ENCODE data around the gene SPATA20. TPM values are rescaled to one million over a fixed set of nuclear protein-coding genes. Genes with fewer than 3 reads are reported as not detected.

The SPATA20 gene
- total RNA-seq, 1 experiment from 2014 or later: 15.5 TPM

DNA sequence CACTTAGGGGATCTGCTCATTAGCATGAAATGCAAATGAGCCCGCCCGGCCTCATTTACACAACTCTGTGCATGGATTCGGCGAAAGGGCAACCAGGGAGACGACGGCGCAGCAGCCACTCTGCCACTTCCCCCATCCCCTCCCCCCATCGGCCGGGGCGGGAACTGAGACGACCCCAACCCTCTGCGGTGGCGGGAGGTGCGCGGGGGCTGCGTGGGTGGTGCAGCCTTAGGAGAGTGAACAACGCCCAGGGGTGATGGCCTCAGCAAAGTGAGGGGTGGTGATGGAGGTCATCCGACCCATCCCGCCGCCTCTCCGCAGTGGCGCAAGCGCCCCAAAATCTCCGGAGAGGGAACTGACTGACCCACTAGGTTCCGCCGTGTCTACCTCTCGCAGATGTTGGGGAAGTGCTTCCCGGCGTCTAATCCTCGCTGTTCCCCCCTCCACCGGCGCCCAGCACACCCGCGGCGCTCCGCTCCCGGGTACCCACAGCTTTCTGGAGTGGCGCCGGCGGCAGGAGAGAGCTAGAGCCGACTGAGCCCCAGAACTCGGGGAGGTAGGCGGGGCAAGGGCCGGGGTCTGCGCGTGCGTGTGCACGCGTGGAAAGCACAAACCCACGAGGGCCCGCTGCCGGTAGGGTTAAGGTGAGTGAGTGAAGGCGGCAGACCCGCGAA, 12.1 kb downstream of the SPATA20 start:
- no peak for DNase-seq (ENCODE audit: low read depth)

DNA sequence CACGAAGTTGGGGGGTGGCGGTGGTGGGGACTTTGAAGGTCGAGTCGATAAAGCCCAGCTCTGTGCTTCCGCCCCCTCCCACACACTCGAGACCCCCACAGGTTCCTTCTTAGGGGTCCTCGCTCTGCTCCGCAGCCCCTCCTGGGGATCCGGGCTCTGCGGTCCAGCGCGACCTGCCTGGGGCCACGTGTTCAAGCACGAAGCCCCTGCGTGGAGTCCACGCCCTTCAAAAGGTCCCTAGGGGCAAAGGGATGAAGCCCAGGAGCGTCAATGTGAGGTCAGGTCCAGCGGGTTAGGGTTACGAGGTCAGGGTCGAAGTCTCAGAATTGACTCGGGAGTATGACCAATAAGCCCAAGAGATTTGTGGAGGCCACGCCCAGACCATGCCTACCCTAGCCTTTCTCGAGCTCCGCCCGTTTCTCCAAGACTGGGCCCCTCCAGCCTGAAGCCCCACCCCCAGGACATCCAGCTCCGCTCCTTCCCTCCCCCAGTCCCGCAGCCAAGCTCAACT, 12.8 kb downstream of the SPATA20 start:
- peak; percentile 53 for DNase-seq (ENCODE audit: low read depth)

DNA sequence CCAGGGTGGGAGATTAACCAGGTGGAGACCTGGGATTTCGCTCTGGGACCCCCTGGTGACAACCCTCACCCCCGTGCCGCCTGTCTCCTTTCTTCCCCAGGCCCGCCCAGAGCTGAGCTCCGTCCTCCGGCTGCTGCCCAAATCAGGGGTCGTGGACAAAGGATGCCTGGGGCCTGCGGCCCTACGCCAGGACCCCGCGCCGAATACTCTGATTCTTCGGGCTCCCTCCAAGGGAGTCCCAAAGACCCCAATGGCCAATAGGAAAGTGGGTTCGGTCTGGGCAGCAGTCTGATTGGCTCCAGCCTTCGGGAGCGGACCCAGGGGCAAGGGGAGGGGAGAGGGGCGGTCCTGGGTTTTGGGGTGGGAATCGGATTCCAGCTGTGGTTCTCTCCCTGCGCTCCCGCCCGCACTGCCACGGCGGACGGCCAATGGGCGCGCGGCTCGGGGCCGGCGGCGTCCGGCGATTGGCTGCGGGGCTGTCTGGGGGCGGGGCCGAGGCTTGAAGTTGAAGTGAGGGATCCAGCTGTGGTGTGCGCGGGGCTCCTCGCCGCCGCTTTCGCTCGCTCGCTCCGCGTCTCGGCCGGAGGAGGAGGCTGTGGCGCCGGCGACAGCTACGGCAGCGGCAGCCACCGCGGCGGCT, 13.3 kb downstream of the SPATA20 start, which contains the start of gene CACNA1G:
TSS of gene CACNA1G (plus strand) at position 531 of the 640 bp plus-strand sequence. CDS start 745 bp downstream, outside the sequence.
- DNase-seq (ENCODE audit: low read depth): peak; percentile 80

DNA sequence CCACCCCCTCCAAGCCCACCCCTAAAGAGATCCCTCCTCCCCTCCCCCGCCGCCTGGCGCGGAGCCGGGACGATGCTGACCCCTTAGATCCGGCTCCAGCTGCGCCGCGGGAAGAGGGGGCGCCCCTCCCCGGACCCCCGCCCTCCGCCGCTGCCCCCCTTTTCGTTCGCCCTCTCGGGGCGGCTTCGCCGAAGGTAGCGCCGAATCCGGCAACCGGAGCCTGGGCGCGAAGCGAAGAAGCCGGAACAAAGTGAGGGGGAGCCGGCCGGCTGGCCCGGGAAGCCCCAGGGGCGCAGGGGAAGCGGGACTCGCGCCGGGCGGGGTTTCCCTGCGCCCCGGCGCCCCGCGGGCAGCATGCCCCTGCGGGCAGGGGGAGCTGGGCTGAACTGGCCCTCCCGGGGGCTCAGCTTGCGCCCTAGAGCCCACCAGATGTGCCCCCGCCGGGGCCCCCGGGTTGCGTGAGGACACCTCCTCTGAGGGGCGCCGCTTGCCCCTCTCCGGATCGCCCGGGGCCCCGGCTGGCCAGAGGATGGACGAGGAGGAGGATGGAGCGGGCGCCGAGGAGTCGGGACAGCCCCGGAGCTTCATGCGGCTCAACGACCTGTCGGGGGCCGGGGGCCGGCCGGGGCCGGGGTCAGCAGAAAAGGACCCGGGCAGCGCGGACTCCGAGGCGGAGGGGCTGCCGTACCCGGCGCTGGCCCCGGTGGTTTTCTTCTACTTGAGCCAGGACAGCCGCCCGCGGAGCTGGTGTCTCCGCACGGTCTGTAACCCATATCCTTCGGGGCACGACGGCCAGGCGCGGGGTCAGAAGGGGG, 14.2 kb downstream of the SPATA20 start:
- no peak for DNase-seq (ENCODE audit: low read depth)

DNA sequence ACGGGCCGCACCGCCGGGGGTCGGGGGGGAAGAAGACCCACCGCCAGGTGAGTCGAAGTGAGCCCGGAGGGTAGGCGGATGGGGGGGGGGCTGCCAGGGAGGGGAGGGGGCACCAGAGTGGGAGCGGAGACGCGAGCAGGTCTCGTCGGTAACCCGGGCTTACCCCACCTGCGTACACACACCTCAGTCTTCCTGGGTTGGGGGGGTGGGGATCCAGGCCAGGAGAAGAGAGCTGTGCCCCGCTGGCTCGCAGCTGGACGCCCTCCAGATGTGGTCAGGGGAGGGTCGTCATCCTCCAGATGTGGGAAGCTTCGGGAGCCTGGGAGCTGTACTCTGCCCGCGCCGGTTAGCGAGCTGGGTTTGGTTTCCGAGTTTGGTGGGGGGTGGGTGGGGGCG, 14.8 kb downstream of the SPATA20 start:
- DNase-seq (ENCODE audit: low read depth): no peak

DNA sequence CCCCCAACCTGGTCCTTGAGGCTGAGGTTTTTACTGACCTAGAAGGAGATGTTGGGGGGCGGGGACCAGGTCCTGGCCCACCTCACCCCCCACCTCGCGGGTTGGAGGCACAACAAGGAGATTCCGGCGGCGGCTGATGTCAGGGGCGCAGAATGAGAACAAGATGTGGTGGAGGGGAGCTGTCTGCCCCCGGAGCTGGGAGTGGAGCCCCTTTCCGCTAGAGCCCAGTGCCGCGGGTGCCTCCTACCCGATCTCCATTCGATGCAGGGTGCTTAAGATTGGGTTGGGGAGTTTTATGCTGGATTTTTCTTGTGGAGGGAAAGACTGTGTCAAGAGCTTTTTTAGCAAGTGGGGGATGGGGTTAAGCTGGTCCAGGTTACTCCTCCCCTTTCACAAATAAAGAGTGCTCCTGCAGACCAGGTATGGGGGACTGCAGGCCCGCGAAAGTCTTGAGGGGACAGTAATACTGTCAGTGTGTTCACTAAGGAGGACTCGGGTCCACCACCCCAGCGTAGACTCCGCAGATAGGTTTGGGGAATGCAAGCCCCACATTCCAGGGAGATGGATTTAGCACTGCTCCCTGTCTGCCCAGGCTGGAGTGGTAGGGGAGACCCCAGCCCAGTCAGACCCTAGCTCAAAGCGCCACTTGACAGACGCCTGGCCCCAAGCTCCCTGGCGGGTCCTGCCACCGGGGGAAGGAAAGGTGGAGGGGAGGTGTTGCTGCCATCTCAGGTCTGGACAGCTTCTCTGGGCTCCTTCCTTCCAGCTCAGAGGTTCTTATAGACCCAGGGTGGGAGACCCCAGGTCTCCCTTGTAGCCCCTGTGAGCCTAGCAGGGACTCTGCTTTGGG, 15.5 kb downstream of the SPATA20 start:
- DNase-seq (ENCODE audit: low read depth): no peak

DNA sequence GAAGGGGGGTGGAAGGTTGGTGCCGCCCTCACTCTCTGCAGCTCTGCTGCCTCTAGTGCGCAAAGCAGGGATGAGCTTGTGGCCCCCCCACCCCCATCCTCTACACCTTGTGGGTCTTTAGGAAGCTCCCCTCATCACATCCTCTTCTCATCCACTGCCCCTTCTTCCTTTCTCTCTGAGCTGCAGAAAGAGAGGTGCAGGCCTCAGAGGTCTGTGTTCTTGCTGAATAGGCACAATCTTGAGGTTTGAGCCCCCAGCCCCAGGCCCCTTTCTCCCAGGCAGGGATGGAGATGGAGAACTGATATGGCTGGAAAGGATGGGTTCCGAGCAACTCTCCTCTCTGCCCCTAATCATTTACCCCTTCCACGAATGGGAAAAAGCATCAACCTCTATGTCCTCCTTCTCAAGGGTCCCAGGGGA, 16.1 kb downstream of the SPATA20 start:
- no peak for DNase-seq (ENCODE audit: low read depth)

DNA sequence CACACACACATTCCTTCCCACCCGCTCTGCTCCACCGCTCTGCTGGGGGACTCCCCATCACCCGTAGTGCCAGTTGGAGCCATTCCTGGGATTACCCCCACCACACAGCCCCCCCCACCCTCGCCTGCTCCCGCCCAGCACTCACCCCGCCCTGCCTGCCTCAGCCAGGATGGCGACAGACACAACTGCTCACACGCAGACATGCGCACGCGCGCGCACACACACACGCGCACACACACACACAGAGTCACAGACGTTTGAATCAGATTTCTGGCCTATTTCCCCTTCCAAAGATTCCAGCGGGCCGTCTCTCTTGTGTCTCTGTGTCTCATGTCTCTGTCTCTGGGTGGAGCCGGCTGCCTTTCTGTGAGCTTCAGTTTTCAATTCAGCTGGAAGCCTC, 17.9 kb downstream of the SPATA20 start:
- peak; percentile 45 for DNase-seq (ENCODE audit: low read depth)

DNA sequence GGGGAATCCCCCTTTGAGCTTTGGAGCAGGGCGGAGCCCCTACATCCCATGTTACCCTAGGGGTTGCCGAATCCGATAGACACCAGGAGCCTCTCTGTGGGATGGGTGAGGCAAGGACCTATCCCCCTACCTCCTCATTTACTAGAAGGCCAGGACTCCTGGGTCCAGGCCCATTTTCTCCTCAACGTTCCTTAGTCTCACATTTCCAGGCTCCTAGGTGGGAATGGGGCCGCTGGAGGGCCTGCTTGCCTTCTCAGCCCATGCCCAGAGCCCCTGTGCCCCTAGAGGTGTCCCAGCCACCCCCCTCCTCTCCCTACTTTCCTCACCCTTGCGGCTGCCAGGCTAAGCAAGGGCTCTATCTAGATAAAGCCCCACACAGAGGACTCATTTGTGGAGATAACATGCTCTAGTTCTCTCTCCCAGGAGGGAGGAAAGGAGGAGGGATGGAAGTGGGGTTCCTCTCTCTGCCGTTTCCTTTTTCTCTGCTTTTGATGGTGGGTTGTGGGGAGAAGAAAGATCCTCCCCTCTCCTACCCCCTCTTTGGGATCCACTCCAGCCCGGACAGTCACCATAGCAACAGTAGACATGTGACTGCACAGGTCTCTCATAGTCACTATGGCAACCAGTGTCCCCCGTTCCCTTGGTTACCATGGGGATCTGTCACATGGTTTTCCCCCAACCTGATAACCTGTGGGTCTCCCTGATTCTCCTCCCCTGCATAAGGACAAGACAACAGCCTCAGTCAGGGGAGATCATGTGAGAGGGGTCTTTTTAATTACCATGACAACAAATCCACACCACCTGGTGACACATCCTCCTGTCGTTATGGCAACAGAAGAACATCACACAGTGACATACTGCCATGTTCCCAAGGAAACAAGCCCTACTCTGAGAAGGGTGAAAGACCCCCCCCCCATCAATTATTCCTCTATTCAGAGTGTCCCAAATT, 18.7 kb downstream of the SPATA20 start:
- peak; percentile 22 for DNase-seq (ENCODE audit: low read depth)

DNA sequence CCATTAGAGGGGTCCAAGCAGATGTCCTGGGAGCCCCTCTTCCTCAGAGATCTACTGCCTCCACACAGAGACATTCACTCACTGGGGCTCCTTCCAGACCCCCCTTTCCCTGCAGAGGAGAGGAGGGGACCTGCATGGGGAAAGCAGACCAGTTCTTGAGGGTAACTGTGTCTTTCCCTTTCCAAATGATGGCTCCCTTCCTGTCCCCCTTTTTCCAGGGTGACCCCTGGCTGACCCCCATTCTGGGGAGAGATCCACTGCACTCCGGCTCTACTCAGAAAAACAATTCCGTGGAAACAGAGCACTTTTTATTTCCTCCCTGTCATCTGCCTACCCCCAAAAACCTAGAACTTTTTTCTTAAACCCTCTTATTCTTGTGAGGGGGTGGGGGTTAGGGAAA, 19.9 kb downstream of the SPATA20 start:
- no peak for DNase-seq (ENCODE audit: low read depth)

DNA sequence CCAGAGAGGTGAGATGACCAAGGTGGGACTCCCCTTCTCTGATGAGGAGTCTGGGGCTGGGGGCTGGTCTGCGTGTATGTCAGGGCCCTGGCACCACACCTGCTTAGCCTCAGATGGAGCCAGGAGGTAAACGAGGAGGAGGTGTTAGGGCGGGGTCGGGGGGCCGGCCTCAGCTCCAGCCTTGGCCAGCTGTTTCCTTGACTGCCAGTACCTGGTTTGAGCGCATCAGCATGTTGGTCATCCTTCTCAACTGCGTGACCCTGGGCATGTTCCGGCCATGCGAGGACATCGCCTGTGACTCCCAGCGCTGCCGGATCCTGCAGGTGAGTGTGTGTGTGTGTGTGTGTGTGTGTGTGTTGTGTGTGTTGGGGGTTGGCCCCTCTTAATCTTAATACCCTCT, 21.7 kb downstream of the SPATA20 start:
- DNase-seq (ENCODE audit: low read depth): no peak

DNA sequence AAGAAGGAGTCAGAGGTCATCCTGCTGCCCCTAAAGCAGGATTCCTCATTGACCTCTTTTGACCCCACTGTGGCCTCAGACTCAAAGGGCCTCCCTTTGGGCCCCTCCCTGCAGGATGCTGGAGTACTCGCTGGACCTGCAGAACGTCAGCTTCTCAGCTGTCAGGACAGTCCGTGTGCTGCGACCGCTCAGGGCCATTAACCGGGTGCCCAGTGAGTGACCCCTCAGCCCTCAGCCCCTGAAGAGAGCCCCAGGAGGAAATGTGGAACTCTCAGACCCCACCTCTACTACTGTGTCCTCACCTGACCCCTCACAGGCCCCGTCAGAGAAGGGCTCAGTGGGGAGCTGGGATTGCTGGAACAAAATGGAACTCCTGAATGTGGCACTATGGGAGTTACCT, 22.6 kb downstream of the SPATA20 start:
- no peak for DNase-seq (ENCODE audit: low read depth)

DNA sequence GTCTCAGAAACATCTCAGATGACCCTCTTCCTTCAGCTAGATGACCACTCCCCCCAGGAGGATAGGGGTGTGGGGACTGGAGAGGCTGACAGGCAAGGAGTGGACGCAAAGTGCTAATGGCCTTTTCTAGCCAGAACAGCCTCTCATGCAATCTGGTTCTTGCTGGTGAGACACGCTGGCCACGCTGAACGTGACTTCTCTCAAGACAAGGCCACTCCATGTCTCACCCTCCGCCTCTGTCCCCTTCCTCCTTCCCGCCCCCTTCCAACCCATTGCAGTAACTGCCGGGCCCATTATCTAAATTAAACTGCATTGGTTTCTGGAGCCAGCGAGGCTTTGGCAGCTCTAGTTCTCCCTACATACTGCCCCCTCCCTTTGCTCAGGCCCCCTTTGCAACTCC, 23.1 kb downstream of the SPATA20 start:
- DNase-seq (ENCODE audit: low read depth): no peak

DNA sequence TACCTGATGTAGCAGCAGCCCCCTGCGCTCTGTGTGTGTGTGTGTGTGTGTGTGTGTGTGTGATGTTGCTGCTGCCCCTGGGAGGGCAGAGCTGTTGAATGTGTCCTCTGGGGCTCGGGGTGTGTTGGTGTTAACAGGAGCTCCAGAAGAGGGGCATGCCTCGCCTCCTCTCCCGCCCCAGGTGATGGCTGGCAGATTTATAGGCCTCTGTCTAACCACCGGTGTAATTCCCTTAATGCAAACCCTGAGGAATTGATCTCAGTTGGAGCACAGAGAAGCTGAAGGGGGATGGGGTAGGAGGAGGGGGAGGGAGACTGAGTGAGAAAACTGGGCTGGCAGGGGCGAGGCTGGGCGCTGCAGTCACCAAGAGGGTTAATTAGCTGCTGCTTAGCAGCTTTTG, 23.6 kb downstream of the SPATA20 start:
- no peak for DNase-seq (ENCODE audit: low read depth)

DNA sequence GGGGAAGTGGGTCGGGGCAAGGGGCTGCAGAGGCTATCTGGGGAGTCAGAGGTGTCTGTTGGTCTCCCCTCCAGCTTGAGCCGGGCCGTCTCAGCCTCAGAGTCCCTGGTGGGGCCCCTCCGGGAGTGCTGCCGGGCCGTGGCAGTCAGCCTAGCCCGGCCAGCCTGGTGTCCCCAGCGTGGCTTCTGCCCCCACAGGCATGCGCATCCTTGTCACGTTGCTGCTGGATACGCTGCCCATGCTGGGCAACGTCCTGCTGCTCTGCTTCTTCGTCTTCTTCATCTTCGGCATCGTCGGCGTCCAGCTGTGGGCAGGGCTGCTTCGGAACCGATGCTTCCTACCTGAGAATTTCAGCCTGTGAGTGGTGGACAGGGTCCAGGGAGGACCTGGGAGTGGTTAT, 24.7 kb downstream of the SPATA20 start:
- DNase-seq (ENCODE audit: low read depth): no peak

DNA sequence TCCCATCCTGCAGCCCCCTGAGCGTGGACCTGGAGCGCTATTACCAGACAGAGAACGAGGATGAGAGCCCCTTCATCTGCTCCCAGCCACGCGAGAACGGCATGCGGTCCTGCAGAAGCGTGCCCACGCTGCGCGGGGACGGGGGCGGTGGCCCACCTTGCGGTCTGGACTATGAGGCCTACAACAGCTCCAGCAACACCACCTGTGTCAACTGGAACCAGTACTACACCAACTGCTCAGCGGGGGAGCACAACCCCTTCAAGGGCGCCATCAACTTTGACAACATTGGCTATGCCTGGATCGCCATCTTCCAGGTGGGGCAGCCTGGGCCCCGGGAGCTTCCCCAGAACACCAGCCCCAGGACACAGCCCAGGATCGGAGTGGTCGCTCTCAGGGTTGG, 25.6 kb downstream of the SPATA20 start:
- no peak for DNase-seq (ENCODE audit: low read depth)

DNA sequence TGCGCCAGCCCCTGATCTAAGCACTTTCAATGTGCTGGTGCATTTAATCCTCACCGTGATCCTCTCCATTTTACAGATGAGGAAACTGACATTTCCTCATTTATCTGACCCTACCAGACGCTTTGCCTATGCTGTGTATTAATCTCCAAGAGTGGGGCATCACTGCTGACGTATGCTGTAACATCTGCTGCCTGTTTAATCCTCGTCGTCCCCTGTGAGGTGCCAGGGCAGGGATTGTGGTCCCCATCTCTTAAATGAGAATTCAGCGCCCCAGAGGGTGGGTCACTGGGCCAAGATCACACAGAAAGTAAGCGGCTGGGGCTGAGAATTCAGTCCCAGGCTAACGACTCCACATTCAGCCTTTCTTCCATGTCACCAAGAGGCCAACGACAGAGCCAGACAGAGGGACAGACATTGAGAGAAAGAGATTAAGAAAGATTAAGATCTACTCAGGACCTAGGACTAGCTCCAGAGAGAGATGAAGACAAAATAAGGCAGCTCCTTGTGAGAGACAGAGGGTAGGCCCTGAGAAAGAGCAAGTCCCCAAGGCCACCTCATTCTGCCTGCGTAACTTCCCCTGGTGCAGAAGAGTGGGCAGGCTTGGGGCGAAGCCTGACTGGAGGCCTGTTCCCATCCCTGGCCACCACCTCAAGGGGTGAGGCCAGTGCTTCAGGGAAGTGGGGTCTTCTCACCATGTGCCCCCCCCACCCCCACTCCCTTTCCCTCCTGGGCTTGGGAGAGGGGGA, 27.1 kb downstream of the SPATA20 start:
- no peak for DNase-seq (ENCODE audit: low read depth)

DNA sequence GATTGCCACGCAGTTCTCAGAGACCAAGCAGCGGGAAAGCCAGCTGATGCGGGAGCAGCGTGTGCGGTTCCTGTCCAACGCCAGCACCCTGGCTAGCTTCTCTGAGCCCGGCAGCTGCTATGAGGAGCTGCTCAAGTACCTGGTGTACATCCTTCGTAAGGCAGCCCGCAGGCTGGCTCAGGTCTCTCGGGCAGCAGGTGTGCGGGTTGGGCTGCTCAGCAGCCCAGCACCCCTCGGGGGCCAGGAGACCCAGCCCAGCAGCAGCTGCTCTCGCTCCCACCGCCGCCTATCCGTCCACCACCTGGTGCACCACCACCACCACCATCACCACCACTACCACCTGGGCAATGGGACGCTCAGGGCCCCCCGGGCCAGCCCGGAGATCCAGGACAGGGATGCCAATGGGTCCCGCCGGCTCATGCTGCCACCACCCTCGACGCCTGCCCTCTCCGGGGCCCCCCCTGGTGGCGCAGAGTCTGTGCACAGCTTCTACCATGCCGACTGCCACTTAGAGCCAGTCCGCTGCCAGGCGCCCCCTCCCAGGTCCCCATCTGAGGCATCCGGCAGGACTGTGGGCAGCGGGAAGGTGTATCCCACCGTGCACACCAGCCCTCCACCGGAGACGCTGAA, 28.7 kb downstream of the SPATA20 start:
- DNase-seq (ENCODE audit: low read depth): no peak

DNA sequence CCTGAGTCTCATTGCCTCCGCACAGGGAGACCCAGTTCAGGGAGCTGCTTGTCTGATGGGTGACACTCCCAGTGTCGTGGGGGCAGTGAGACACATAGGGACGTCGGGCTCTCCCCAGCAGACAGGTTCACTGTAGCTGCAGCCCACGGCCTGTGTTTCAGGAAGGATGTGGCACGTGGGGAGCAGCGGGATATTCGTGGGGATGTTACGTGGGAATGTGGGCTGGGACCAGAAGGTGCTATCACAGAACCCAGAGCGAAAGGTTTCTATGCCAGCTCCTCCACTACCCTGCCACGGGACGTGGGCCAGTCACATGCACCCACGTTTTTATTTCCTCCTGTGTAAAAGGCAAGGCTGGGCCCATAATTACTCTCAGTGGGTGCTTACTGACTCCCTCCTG, 29.9 kb downstream of the SPATA20 start:
- DNase-seq (ENCODE audit: low read depth): no peak
